HG03342 (cell line): Measurements from ENCODE around the gene TTLL9.

Experiments
- ATAC-seq: cut with Tn5 transposase; IDR thresholded peaks from one replicate; pipeline ENCODE4 v1.9.1; 2021; ENCODE audit warnings: mild to moderate bottlenecking, moderate library complexity; ENCODE audit not compliant: unreplicated experiment

TTLL9 gene

GRCh38 chr20:31939661-31940060 is 69.2 kb downstream of the TTLL9 start:
- ATAC-seq: no peak

- no peak for ATAC-seq
Observed at GRCh38 chr20:31943052-31943471, 72.6 kb downstream of the TTLL9 start.

GRCh38 chr20:31945319-31945718 is 74.9 kb downstream of the TTLL9 start:
- ATAC-seq: no peak

GRCh38 chr20:31945785-31946184 is 75.4 kb downstream of the TTLL9 start:
- no peak for ATAC-seq

GRCh38 chr20:31948008-31948407 is 77.6 kb downstream of the TTLL9 start:
- ATAC-seq: no peak

- no peak for ATAC-seq
Observed at GRCh38 chr20:31949877-31950646, 79.6 kb downstream of the TTLL9 start.

GRCh38 chr20:31951203-31951529 is 80.7 kb downstream of the TTLL9 start:
- ATAC-seq: no peak

- ATAC-seq: peak; percentile 94
Observed at GRCh38 chr20:31951530-31952453, 81.4 kb downstream of the TTLL9 start, which contains the start of gene PDRG1. PDRG1 (minus strand) TSS chr20:31952046; CDS start chr20:31951961, 85 bp downstream.

- no peak for ATAC-seq
Observed at GRCh38 chr20:31953556-31954148, 83.2 kb downstream of the TTLL9 start.

- no peak for ATAC-seq
Observed at GRCh38 chr20:31954500-31954899, 84.1 kb downstream of the TTLL9 start.

GRCh38 chr20:31956556-31957526 is 86.4 kb downstream of the TTLL9 start:
- no peak for ATAC-seq

- no peak for ATAC-seq
Observed at GRCh38 chr20:31962761-31963160, 92.3 kb downstream of the TTLL9 start.

- ATAC-seq: no peak
Observed at GRCh38 chr20:31963889-31964288, 93.5 kb downstream of the TTLL9 start.

GRCh38 chr20:31966991-31967655 is 96.7 kb downstream of the TTLL9 start:
- ATAC-seq: no peak

GRCh38 chr20:31967830-31968249 is 97.4 kb downstream of the TTLL9 start, which contains the start of gene XKR7:
XKR7 (plus strand) TSS chr20:31968151; CDS start chr20:31968176, 25 bp downstream.
- no peak for ATAC-seq

GRCh38 chr20:31968291-31969126 is 98.1 kb downstream of the TTLL9 start:
- ATAC-seq: no peak

- no peak for ATAC-seq
Observed at GRCh38 chr20:31969991-31970390, 99.6 kb downstream of the TTLL9 start.

- no peak for ATAC-seq
Observed at GRCh38 chr20:31972471-31973021, 102.1 kb downstream of the TTLL9 start.
